ENCODE measurements around the gene ATP5F1E. TPM values are rescaled to one million over a fixed set of nuclear protein-coding genes. Genes with fewer than 3 reads are reported as not detected.

Gene ATP5F1E
- total RNA-seq, 1 donor from 2014 or later: 53.5 TPM

DNA sequence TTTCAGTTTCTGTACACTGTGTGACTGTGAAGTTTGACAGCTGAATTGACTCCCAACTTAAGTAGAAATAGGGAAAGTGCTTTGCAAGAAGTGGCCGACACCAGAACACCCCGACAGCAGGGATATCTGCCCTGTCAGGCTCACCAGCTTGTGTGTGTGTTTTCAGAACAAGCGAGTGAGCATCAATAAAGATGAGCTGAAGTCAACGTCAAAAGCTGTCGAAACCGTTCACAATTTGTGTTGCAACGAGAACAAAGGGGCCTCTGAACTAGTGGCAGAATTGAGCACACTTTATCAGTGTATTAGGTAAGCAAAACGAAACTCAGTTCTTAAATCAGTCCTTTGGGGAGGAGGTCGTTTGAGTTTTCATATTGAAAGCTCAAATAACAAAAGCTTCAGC lies 40.4 kb downstream of the ATP5F1E start:
- Mint-ChIP-seq H3K27ac (ENCODE audit: unreplicated experiment) (no peak overlapping the region), H3K4me3 (ENCODE audit: unreplicated experiment) (no peak overlapping the region), H3K9me3 (ENCODE audit: unreplicated experiment) (peaks cover 1% of the 10 kb centered on the region), H3K4me1 (ENCODE audit: low read depth, unreplicated experiment) (peaks cover 10% of the 10 kb centered on the region), H3K36me3 (ENCODE audit: unreplicated experiment) (no peaks in the 10 kb centered on the region), H3K27me3 (ENCODE audit: unreplicated experiment) (peaks cover 4% of the 10 kb centered on the region)
- TF ChIP-seq, protein P1, sequence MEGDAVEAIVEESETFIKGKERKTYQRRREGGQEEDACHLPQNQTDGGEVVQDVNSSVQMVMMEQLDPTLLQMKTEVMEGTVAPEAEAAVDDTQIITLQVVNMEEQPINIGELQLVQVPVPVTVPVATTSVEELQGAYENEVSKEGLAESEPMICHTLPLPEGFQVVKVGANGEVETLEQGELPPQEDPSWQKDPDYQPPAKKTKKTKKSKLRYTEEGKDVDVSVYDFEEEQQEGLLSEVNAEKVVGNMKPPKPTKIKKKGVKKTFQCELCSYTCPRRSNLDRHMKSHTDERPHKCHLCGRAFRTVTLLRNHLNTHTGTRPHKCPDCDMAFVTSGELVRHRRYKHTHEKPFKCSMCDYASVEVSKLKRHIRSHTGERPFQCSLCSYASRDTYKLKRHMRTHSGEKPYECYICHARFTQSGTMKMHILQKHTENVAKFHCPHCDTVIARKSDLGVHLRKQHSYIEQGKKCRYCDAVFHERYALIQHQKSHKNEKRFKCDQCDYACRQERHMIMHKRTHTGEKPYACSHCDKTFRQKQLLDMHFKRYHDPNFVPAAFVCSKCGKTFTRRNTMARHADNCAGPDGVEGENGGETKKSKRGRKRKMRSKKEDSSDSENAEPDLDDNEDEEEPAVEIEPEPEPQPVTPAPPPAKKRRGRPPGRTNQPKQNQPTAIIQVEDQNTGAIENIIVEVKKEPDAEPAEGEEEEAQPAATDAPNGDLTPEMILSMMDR (IDR thresholded peaks at IDR 0.05; ENCODE audit: partially characterized antibody, unreplicated experiment): no peak
- DNase-seq: no peak

DNA sequence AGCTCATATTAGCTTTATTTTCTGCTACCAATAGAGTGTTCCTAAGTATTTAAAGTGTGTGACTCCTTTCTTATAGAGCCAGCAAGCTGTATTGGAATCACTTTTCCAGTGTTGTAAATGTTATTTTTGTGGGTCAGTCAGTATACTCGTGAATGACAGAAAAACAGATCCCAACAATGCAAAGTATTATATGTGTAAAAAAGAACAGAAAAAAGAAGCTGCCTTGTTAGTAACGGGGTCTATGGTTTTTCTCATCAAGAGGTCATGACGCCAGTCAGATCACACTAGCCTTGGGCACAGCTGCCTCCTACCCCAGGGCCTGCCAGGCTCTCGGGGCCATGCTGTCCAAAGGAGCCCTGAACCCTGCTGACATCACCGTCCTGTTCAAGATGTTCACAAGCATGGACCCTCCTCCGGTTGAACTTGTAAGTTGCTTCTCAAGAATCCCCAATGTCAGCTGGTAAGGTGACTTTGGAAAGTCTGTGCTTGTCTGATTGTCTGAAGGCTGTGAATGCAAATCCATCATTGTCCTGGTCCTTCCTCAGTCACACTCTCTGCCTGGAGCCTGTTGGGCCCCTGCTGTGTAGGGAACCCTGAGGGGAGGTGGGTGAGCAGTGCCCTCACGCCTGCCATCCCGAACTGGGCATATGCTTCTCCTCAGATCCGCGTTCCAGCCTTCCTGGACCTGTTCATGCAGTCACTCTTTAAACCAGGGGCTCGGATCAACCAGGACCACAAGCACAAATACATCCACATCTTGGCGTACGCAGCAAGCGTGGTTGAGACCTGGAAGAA lies 41.3 kb downstream of the ATP5F1E start:
- peaks cover 11% of the 10 kb centered on the region for H3K4me1 Mint-ChIP-seq (ENCODE audit: low read depth, unreplicated experiment)
- no peak overlapping the region for H3K4me3 Mint-ChIP-seq (ENCODE audit: unreplicated experiment)
- TF ChIP-seq, protein P1 (IDR thresholded peaks at IDR 0.05; ENCODE audit: partially characterized antibody, unreplicated experiment): no peak
- no peak overlapping the region for H3K27ac Mint-ChIP-seq (ENCODE audit: unreplicated experiment)
- no peaks in the 10 kb centered on the region for H3K36me3 Mint-ChIP-seq (ENCODE audit: unreplicated experiment)
- peaks cover 1% of the 10 kb centered on the region for H3K9me3 Mint-ChIP-seq (ENCODE audit: unreplicated experiment)
- no peak for DNase-seq
- H3K27me3 Mint-ChIP-seq (ENCODE audit: unreplicated experiment): peaks cover 4% of the 10 kb centered on the region

DNA sequence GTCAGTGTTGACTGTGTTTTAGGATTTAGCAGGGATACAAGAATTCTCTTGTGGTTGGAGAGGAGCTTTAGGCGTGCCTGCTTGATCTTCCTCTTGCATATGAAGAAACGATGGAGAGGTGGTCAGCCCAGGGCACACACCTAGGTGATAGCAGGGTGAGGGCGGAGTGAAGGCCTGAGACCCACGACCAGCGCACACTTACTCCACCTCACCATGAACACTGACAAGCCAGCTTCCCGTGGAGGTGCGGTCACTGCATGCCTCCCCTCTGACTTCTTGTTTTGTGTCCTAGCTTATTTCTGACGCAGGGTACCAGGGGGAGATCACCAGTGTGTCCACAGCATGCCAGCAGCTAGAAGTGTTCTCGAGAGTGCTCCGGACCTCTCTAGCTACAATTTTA lies 42.9 kb downstream of the ATP5F1E start:
- TF ChIP-seq, protein P1 (IDR thresholded peaks at IDR 0.05; ENCODE audit: partially characterized antibody, unreplicated experiment): no peak
- Mint-ChIP-seq H3K9me3 (ENCODE audit: unreplicated experiment) (peaks cover 1% of the 10 kb centered on the region), H3K27ac (ENCODE audit: unreplicated experiment) (no peak overlapping the region), H3K4me3 (ENCODE audit: unreplicated experiment) (peak overlapping the region; percentile 14), H3K4me1 (ENCODE audit: low read depth, unreplicated experiment) (peaks cover 17% of the 10 kb centered on the region), H3K36me3 (ENCODE audit: unreplicated experiment) (no peaks in the 10 kb centered on the region), H3K27me3 (ENCODE audit: unreplicated experiment) (peaks cover 2% of the 10 kb centered on the region)
- no peak for DNase-seq

DNA sequence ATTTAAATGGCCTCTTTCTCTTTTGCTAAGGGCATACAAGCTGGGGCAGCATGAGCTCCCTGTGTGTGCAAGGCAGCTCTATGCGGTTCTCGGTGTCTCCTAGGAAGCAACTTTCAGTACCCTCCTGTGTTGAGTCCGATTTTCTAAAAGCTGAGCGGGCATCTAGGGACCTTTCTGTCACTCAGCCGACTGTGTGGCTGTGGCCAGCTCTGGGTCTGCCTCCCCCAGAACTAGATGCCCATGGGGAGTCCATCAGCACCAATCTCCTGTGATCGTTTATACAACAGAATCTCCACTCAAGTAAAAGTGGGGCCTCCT lies 43.6 kb downstream of the ATP5F1E start:
- TF ChIP-seq, protein P1 (IDR thresholded peaks at IDR 0.05; ENCODE audit: partially characterized antibody, unreplicated experiment): no peak
- Mint-ChIP-seq H3K9me3 (ENCODE audit: unreplicated experiment) (peaks cover 1% of the 10 kb centered on the region), H3K4me1 (ENCODE audit: low read depth, unreplicated experiment) (peaks cover 24% of the 10 kb centered on the region), H3K27me3 (ENCODE audit: unreplicated experiment) (peaks cover 2% of the 10 kb centered on the region), H3K4me3 (ENCODE audit: unreplicated experiment) (no peak overlapping the region), H3K27ac (ENCODE audit: unreplicated experiment) (no peak overlapping the region), H3K36me3 (ENCODE audit: unreplicated experiment) (no peaks in the 10 kb centered on the region)
- no peak for DNase-seq

DNA sequence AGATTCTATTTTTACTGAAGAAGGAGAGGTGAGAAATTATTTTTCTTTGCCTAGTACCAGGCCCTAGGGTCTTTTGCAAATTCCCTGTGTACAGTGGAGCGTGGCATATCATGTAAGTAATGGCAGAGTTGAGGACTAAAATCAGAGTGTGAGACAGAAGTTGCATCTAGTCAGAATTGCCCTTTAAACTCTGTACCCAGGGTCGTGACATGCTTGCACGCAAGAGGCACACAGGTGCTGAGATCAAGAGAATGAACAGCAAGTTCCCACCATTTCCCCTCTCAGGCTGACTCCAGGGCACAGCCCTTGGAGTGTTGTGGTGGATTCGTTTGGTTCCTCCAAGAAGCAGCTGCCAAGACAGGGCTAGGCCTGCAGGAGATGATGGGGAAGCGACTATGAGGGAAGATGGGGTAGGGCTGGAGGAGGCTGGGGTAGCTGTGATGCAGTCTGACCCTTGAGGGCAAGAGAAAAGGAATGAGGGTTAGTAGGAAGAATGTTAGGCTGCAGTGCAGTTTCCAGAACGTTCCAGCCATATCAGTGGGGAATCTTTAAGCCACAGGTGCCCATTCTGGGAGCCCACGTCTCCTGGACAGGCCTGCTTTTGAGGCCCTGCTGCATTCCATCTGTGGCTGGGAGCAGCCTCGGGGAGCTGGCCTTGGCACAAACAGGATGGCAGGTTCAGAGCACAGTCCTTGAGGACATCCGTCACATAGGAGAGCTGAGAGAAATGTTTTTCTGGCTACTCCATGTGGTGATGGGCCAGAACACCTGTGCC lies 44.2 kb downstream of the ATP5F1E start:
- no peak overlapping the region for H3K27ac Mint-ChIP-seq (ENCODE audit: unreplicated experiment)
- H3K4me1 Mint-ChIP-seq (ENCODE audit: low read depth, unreplicated experiment): peaks cover 24% of the 10 kb centered on the region
- TF ChIP-seq, protein P1 (IDR thresholded peaks at IDR 0.05; ENCODE audit: partially characterized antibody, unreplicated experiment): no peak
- H3K27me3 Mint-ChIP-seq (ENCODE audit: unreplicated experiment): peaks cover 2% of the 10 kb centered on the region
- H3K36me3 Mint-ChIP-seq (ENCODE audit: unreplicated experiment): no peaks in the 10 kb centered on the region
- no peak for DNase-seq
- H3K4me3 Mint-ChIP-seq (ENCODE audit: unreplicated experiment): no peak overlapping the region
- H3K9me3 Mint-ChIP-seq (ENCODE audit: unreplicated experiment): peaks cover 1% of the 10 kb centered on the region
